Non-pigmented ciliary epithelial cell (primary cell): ENCODE data around the gene CASP2.
"Not testable (repeated sequence)": the region's sequence is repeated elsewhere in the genome, so short reads cannot be mapped to it uniquely, and the experiment has no call there.

Experiments used
- DNase-seq: peaks from one replicate; pipeline ENCODE4 v3.0.0-alpha.2; 2010; ENCODE audit warnings: low read depth

Gene CASP2

GRCh38 chr7:143287935-143288826, at the start of gene CASP2:
Gene CASP2 (plus strand): TSS chr7:143288351. CDS start chr7:143288456, 105 bp downstream.
- peak; percentile 78 for DNase-seq

DNA sequence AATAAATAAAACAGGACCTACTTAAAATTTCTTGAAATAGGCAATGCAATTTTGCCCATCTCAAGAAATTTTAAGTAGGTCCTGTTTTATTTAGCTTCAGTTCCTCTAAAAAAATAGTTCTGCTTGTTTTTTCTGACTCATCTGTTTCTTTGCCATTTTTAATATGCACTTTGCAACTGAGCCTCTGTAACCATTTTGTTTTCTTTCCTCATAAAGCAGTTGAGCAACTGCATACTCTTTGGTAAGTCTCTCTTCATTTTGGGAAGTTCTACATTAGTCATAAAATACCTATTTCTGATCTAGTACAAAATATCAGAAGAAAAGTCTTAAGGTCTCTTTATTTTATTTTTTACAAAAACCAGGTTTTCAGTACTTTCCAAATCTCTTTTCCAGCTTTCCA, 48.3 kb upstream of the CASP2 start:
- no peak for DNase-seq

DNA sequence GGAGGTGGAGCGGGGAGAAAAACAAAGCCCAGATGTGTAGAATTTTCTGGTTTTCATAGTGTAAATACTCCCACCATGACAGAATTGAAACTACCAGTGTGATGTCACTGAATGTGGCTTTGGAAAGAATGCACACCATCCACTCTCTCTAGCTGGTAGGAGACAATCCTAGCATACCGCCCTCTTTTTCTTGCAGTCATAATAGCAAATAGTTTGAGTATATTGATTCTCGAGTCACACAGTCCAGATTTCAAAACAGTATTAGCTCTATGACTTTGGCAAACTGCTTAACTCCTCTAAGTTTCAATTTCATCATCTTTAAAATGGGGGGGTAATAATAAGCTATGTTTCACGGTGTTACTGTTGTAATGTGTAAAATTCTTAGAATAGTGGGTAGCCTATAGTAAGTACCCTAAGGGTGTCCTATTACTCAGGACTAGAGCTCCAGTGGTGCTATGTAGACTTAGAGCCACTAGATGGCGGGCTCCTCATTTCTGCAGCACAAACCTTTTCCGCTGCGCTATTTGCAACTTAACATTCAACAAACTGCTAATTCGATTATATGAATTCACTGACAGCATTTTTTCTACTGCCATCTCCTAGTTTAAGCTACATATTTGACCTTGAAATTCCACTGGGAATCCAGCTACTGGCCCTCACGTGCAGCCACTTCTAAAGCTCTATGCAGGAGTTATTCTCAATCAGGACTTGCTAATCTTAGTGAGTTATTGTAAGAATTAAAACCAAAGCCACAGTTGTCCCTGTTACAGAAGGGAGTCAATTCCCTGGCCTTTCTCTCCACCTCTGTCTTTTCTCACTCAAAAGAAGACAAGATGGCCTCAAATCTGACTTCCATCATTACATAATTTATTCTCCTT, 47.6 kb upstream of the CASP2 start:
- DNase-seq, result peak; percentile 57

- no peak for DNase-seq
Observed at GRCh38 chr7:143242306-143242705, 45.8 kb upstream of the CASP2 start.

GRCh38 chr7:143243111-143243510, 45.0 kb upstream of the CASP2 start:
- no peak for DNase-seq

DNA sequence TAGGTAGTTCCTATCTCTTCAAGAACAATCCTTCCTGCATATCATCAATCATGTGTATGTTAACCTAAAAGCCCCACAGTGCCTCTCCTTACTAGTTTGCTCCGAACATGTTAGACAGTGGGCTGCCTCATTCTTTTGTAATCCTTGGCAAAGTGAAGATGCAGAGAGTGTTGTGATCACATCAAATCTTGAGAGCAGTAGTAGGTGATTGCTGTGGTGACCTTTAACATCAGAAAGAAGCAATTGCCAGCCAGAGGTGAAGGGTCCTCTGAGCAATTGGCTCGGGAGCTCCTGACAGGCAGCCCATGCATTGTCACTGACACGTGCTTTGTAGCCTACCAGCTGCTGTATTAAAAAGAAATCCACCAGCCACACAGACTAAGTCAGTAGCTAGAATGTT, 44.5 kb upstream of the CASP2 start:
- no peak for DNase-seq

DNA sequence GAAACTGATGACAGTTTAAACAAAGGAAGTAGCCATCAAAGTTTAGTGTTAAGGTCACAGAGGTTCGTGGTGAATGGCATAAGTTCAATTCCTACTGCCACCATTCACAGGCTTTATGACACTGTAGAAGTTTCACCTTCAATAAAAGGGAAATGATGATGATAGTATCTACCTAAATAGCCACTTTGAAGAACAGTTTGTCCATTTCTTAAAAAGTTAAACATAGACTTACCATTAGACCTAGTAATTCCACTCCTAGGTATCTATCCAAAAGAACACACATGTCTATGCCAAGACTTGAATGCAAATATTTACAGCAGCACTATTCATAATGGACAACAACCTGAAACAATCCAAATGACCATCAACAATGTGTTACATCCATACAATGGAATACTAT, 43.8 kb upstream of the CASP2 start:
- no peak for DNase-seq

DNA sequence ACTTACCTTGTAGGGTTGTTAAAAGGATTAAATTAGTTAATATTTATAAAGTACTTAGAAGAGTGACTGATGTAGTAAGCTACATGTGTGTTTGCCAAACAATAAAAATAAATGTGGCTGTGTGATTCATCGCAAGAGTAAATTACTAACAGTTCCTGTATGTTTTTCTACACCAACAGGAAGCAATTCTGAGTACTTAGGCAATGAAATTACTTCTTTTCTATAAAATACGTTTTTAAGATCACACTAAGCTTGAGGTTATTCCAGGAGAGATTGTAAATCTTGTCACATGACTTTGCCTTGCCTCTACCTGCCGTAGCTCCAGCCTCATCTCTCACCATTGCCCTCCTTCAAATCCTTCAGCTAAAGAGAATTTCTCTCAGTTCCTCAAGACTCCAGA, 43.0 kb upstream of the CASP2 start:
- DNase-seq, result no peak

DNA sequence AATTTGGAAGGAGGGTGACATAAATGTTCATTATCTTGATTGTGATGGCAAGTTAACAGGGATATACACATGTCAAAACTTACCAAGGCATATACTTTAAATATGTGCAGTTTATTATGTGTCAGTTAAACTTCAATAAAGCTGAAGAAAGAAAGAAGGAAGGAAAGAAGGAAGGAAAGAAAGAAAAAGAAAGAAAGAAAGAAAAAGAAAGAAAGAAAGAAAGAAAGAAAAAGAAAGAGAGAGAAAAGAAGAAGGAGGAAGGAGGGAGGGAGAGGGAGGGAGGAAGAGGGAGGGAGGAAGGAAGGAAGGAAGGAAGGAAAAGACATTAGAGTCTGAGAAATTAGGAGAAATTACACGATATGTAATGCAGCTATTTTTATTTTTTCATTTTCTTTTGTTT, 40.8 kb upstream of the CASP2 start:
- DNase-seq, result no peak

DNA sequence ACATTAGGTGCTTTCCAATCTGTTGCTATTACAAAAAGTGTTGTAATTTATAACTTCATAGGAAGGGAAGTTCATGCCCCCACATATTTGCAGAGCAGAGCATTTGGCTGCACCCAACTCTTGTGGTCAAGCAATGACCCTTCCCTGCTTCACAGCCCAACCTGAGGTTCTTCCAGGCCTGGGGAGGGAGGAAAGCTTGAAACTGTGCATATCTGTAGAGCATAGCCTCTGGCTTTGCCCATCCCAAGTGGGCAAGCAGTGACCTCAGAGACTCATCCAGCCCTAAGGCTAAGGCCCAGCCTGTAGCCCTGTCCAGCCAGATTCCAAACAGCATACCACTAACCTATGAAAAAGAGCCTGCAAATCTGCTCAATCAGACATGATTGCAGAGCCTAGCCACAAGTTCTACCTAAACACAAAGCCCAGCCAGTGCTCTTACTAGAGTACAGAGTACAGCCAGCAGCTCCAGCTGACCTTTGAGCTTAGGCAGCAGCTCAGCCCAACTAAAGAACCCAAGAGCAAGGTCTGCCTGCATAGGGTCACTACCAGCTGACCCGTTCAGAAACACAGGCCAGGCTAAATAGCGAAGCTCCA, 39.3 kb upstream of the CASP2 start:
- no peak for DNase-seq

DNA sequence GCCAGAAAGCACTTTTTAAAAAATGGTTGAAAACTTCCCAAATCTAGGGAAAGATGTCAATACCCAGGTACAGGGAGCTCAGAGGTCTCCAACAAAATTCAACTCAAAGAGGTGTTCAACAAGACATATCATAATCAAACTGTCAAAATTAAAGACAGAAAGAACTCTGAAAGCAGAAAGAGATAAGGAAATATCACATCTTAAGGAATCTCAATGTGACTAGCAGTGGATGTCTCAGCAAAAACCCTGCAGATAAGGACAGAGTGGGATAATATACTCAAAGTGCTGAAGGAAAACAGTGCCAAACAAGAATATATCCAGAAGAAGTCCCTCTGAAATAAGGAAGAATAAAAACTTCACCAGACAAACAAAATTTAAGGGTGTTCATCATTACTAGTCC, 38.0 kb upstream of the CASP2 start:
- DNase-seq, result no peak

GRCh38 chr7:143250822-143251221, 37.3 kb upstream of the CASP2 start:
- no peak for DNase-seq

DNA sequence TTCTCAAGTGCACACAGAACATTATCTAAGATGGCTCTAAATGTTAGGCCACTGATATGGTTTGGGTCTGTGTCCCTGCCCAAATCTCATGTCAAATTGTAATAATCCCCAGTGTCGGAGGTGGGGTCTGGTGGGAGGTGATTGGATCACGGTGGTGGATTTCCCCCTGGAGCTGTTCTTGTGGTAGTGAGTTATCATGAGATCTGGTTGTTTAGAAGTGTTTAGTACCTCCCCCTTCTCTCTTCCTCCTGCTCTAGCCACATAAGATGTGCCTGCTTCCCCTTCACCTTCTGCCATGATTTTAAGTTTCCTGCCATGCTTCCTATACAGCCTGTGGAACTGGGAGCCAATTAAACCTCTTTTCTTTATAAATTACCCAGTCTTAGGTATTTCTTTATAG, 36.1 kb upstream of the CASP2 start:
- no peak for DNase-seq

- no peak for DNase-seq
Observed at GRCh38 chr7:143255564-143255963, 32.6 kb upstream of the CASP2 start.

DNA sequence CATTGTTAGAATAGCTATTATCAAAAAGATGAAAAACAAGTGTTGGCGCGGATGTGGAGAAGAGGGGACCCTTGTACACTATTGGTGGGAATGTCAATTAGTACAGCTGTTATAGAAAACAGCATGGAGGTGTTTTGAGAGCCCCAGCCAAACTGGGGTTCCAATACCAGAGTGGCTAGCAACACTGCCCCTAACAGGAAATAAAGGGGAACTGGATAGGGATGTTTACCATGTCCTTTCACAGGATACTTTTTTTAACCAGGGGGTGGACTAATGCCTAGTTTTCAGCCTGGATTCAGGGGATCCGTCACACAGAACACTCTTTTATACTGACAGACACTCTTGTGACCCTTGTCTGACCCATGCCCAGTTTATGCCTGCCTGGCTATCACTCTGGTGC, 31.8 kb upstream of the CASP2 start:
- no peak for DNase-seq

DNA sequence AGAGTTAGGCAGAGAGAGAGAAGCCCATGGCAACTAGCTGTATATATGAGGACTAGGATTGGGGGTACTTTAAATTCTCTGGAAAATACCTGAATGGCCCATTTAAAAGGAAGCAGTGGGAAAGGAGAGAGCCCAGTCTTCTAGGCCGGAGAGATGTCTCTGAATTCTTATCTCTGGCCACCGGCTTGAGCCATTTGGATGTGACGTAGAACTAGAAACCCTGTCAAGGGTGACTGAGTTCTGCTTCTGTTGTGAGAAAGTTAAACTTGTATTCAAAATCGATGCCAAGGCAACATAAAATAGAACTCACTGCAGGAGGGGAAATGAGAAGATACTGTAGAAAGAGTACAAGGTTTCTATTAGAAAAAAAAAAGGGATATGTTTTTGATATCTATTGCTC, 31.2 kb upstream of the CASP2 start:
- no peak for DNase-seq

DNA sequence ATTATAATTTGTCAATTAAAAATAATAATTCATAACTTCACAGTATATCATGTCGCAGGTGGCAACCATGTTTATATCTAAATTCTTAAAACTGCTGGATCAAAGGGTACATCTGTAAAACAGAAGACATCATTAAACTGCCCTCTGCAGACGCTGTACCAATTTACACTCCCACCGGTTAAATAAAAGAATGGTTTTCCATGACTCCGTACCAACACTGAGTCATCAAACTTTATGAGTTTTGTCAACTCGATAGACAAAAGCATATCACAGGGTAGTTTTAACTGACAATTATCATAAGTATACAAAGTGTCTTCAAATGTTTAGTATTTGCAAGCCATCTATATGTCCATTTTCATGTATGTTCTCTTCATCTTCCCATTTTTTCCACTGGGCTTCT, 30.6 kb upstream of the CASP2 start:
- DNase-seq, result no peak

DNA sequence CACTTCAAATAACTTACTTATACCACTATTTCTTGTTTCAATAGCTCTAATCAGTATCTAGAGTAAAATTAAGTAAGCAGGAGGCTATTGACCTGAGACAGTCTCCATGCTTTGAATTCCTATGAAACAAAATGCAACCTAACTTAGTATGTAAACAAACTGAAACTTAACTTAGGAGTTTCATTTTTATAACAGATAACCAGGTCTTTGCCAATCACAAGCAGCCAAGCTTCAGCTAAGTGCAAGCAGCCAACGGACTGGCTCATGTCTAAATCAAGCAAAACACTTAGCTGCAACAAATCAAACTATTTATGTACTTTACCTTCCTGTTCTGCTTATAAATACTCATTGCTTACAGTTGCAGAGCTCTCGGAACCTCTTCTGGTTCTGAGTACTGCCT, 29.3 kb upstream of the CASP2 start:
- no peak for DNase-seq

GRCh38 chr7:143259765-143260164, 28.4 kb upstream of the CASP2 start:
- DNase-seq, result no peak

GRCh38 chr7:143261901-143262300, 26.2 kb upstream of the CASP2 start:
- DNase-seq, result no peak

DNA sequence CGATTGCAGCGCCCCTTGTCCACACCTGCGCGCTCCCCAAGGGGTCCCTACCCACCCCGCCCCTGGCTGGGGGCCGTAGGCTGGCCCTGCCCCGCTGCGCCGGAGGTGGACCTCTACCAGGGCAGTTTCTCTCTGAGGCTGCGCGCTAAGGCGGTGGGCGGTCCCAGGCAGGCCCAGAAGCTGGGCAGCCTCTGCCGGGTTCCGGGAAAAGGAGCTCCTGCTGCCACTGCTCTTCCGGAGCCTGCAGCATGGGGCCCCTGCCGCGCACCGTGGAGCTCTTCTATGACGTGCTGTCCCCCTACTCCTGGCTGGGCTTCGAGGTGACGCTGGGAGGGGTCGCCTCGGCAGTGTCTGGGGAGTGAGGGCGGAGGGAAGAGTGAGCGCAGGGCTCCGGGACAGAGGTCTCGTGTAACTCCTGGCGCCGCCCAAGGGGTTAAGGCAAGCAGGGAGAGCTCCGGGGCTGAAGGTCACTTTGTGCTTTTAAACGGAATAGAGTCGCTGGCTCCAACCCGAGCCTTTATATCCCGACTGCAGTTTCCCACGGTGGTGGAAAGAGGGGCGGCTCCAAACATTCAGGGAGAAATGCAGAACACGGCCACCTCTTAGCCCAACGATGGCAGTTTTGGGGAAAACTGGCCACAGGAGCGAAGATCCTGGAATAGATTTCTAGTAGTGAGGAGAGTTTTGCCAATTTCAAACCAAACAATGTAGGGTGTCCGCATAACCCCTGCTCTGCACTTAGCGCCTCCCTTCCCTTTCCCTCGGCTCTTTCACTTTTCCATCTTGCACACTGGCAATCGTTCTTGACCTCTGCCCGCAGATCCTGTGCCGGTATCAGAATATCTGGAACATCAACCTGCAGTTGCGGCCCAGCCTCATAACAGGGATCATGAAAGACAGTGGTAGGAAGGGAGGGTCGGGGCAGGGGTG, 24.6 kb upstream of the CASP2 start, which contains the start of gene GSTK1:
TSS of gene GSTK1 (plus strand) at position 176 of the 930 bp plus-strand sequence. CDS start at position 249, 73 bp downstream.
- no peak for DNase-seq

DNA sequence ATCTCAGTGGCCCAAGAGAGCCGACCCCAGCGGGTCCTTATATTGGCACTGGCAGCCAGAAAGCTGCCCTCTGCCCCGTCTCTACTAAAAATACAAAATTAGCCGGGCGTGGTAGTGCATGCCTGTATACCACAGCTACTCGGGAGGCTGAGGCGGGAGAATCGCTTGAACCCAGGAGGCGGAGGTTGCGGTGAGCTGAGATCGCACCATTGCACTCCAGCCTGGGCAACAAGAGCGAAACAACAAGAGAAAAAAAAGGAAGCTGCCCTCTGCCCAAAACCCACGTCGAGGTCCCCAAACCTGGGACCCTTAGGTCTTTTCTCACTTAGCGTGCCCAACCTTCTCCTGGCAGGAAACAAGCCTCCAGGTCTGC, 24.0 kb upstream of the CASP2 start:
- not testable (repeated sequence) for DNase-seq
